ENCODE results near the gene DOC2B. TPM values are rescaled to one million over a fixed set of nuclear protein-coding genes. Genes with fewer than 3 reads are reported as not detected.
"Not testable (repeated sequence)": the region's sequence is repeated elsewhere in the genome, so short reads cannot be mapped to it uniquely, and the experiment has no call there.

DOC2B gene
- polyA plus RNA-seq, 1 of the 3 experiments (the other 2 are of a cell fraction): 0.16 TPM

DNA sequence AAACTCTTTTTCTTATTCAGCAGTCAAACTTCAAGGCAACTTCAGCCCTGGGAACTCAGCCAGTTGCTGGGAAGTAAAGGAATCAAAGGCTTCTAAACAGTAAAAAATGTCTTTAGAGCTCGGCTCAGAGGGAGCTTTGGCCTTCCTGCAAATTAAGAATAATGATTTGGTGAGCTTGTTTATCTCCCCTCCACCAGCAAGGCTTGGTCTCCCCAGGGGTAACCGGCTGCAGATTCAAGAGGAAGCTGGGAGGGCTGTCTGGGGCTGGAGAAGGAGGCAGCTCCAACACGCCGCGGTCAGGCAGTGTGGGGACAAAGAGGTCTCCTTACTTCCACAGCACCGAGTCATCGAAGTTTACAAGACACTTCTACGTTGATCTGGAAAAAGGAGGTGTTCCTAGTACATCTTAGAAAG lies 17.7 kb upstream of the DOC2B start:
- DNase-seq: no peak
- CTCF ChIA-PET: interaction anchor here (0.8 kb wide), 1 partner anchor 9 kb away, joined by 4 read pairs; no protein-coding TSS in a partner anchor

DNA sequence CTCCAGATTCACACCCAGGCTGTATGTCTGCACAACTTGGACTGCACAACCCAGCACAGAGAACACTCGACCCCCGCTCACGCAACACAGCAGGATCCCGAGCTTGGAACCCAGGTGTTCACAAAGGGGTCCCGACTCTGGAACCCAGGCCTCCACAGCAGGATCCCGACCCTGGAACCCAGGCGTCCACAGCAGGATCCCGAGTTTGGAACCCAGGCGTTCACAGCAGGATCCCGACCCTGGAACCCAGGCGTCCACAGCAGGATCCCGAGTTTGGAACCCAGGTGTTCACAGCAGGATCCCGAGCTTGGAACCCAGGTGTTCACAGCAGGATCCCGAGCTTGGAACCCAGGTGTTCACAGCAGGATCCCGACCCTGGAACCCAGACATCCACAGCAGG lies 16.8 kb upstream of the DOC2B start:
- H3K36me3 ChIP-seq (replicated peaks in 1 of 2; ENCODE audit: control insufficient read depth in 1 of 2, insufficient read depth in 2 of 2, low read length in 1 of 2); H4K20me1 ChIP-seq (ENCODE audit: insufficient read depth); POLR2A ChIA-PET; H2AFZ ChIP-seq (ENCODE audit: low read depth); DNase-seq; H3K4me3 ChIP-seq (ENCODE audit: low read depth in 2 of 2, low read length in 1 of 2); H3K27me3 ChIP-seq (ENCODE audit: insufficient read depth); H3K9me3 ChIP-seq; H3K4me2 ChIP-seq; H3K9ac ChIP-seq; H3K9me2 ChIP-seq; H3F3A ChIP-seq (replicated peaks; ENCODE audit: insufficient read depth); H3K4me1 ChIP-seq (ENCODE audit: control insufficient read depth in 1 of 2, insufficient read depth in 2 of 2, low read depth in 1 of 2, low read length in 1 of 2); H3K27ac ChIP-seq (ENCODE audit: low read depth in 2 of 2, low read length in 1 of 2); CTCF ChIA-PET; H3K79me2 ChIP-seq (ENCODE audit: insufficient read depth): not testable (repeated sequence)
- WGBS (ENCODE audit: low lambda C conversion rate): 69% methylated on average over 13 of the region's 15 CpGs

More for the DNA sequence above, 17.7 kb upstream of the DOC2B start:
- no peak overlapping the region for H2AFZ ChIP-seq (ENCODE audit: low read depth)
- no peak overlapping the region for H3K27ac ChIP-seq (ENCODE audit: low read depth in 2 of 2, low read length in 1 of 2)
- no peaks in the 10 kb centered on the region for H3K36me3 ChIP-seq (replicated peaks in 1 of 2; ENCODE audit: control insufficient read depth in 1 of 2, insufficient read depth in 2 of 2, low read length in 1 of 2)
- no peak overlapping the region for H3K4me2 ChIP-seq
- no peaks in the 10 kb centered on the region for H4K20me1 ChIP-seq (ENCODE audit: insufficient read depth)
- WGBS (ENCODE audit: low lambda C conversion rate): 56% methylated on average over 8 of the region's 8 CpGs
- H3K4me1 ChIP-seq (ENCODE audit: control insufficient read depth in 1 of 2, insufficient read depth in 2 of 2, low read depth in 1 of 2, low read length in 1 of 2): peaks cover 0 to 5% of the 10 kb centered on the region in 2 experiments; a peak in 1 of 4 replicates
- POLR2A ChIA-PET: no interaction called here
- no peaks in the 10 kb centered on the region for H3K79me2 ChIP-seq (ENCODE audit: insufficient read depth)
- peaks cover 4% of the 10 kb centered on the region for H3F3A ChIP-seq (replicated peaks; ENCODE audit: insufficient read depth)
- H3K9me2 ChIP-seq: no peaks in the 10 kb centered on the region
- no peak overlapping the region for H3K4me3 ChIP-seq (ENCODE audit: low read depth in 2 of 2, low read length in 1 of 2)
- H3K27me3 ChIP-seq (ENCODE audit: insufficient read depth): no peaks in the 10 kb centered on the region; the same call in 1 of the 2 replicates
- no peak overlapping the region for H3K9ac ChIP-seq
- TF ChIP-seq GATA2 (CRISPR knock-in tag; IDR thresholded peaks at IDR 0.05) (no peak), MXI1 (IDR thresholded peaks at IDR 0.05; ENCODE audit: low read depth, low read length) (no peak), EP300 (IDR thresholded peaks at IDR 0.05; ENCODE audit: borderline replicate concordance in 1 of 2, low read depth in 1 of 2, low read length in 1 of 2) (no peak), FOXM1 (IDR thresholded peaks at IDR 0.05; ENCODE audit: low read depth) (no peak), FOXJ3 (CRISPR knock-in tag; IDR thresholded peaks at IDR 0.05) (no peak), NFIC (IDR thresholded peaks at IDR 0.05; ENCODE audit: borderline replicate concordance) (no peak), MEF2A (IDR thresholded peaks at IDR 0.05; ENCODE audit: borderline replicate concordance, low read depth) (no peak), TCF12 (IDR thresholded peaks at IDR 0.05) (no peak), TAF1 (IDR thresholded peaks at IDR 0.05; ENCODE audit: borderline replicate concordance, low read depth, low read length) (no peak), RCOR1 (IDR thresholded peaks at IDR 0.05; ENCODE audit: low read length) (no peak), RAD21 (IDR thresholded peaks at IDR 0.05; ENCODE audit: low read length) (no peak), EZH2phosphoT487 (IDR thresholded peaks at IDR 0.05; ENCODE audit: borderline replicate concordance, low read depth) (no peak), CHD2 (IDR thresholded peaks at IDR 0.05; ENCODE audit: low read length, partially characterized antibody) (no peak)
- TF ChIP-seq, protein P1, sequence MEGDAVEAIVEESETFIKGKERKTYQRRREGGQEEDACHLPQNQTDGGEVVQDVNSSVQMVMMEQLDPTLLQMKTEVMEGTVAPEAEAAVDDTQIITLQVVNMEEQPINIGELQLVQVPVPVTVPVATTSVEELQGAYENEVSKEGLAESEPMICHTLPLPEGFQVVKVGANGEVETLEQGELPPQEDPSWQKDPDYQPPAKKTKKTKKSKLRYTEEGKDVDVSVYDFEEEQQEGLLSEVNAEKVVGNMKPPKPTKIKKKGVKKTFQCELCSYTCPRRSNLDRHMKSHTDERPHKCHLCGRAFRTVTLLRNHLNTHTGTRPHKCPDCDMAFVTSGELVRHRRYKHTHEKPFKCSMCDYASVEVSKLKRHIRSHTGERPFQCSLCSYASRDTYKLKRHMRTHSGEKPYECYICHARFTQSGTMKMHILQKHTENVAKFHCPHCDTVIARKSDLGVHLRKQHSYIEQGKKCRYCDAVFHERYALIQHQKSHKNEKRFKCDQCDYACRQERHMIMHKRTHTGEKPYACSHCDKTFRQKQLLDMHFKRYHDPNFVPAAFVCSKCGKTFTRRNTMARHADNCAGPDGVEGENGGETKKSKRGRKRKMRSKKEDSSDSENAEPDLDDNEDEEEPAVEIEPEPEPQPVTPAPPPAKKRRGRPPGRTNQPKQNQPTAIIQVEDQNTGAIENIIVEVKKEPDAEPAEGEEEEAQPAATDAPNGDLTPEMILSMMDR (IDR thresholded peaks at IDR 0.05): no peak
- TF ChIP-seq, protein P2, sequence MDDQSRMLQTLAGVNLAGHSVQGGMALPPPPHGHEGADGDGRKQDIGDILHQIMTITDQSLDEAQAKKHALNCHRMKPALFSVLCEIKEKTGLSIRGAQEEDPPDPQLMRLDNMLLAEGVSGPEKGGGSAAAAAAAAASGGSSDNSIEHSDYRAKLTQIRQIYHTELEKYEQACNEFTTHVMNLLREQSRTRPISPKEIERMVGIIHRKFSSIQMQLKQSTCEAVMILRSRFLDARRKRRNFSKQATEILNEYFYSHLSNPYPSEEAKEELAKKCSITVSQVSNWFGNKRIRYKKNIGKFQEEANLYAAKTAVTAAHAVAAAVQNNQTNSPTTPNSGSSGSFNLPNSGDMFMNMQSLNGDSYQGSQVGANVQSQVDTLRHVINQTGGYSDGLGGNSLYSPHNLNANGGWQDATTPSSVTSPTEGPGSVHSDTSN (IDR thresholded peaks at IDR 0.05): no peak
- TF ChIP-seq, protein P3, sequence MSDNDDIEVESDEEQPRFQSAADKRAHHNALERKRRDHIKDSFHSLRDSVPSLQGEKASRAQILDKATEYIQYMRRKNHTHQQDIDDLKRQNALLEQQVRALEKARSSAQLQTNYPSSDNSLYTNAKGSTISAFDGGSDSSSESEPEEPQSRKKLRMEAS (IDR thresholded peaks at IDR 0.05; ENCODE audit: low read depth): no peak
- TF ChIP-seq, protein P4, sequence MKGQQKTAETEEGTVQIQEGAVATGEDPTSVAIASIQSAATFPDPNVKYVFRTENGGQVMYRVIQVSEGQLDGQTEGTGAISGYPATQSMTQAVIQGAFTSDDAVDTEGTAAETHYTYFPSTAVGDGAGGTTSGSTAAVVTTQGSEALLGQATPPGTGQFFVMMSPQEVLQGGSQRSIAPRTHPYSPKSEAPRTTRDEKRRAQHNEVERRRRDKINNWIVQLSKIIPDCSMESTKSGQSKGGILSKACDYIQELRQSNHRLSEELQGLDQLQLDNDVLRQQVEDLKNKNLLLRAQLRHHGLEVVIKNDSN (IDR thresholded peaks at IDR 0.05; ENCODE audit: borderline replicate concordance, low read depth): no peak
- TF ChIP-seq, protein P5, sequence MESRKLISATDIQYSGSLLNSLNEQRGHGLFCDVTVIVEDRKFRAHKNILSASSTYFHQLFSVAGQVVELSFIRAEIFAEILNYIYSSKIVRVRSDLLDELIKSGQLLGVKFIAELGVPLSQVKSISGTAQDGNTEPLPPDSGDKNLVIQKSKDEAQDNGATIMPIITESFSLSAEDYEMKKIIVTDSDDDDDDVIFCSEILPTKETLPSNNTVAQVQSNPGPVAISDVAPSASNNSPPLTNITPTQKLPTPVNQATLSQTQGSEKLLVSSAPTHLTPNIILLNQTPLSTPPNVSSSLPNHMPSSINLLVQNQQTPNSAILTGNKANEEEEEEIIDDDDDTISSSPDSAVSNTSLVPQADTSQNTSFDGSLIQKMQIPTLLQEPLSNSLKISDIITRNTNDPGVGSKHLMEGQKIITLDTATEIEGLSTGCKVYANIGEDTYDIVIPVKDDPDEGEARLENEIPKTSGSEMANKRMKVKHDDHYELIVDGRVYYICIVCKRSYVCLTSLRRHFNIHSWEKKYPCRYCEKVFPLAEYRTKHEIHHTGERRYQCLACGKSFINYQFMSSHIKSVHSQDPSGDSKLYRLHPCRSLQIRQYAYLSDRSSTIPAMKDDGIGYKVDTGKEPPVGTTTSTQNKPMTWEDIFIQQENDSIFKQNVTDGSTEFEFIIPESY (IDR thresholded peaks at IDR 0.05; ENCODE audit: borderline replicate concordance, low read depth): no peak
- H3K9me3 ChIP-seq: no peaks in the 10 kb centered on the region
